HG02763 (cell line): Measurements from ENCODE around the gene PKIG.
"Not testable (repeated sequence)": the region's sequence is repeated elsewhere in the genome, so short reads cannot be mapped to it uniquely, and the experiment has no call there.

Experiments
- ATAC-seq: cut with Tn5 transposase; IDR thresholded peaks from one replicate; pipeline ENCODE4 v1.9.1; 2021; ENCODE audit warnings: mild to moderate bottlenecking, moderate library complexity; ENCODE audit not compliant: unreplicated experiment

Gene PKIG

DNA sequence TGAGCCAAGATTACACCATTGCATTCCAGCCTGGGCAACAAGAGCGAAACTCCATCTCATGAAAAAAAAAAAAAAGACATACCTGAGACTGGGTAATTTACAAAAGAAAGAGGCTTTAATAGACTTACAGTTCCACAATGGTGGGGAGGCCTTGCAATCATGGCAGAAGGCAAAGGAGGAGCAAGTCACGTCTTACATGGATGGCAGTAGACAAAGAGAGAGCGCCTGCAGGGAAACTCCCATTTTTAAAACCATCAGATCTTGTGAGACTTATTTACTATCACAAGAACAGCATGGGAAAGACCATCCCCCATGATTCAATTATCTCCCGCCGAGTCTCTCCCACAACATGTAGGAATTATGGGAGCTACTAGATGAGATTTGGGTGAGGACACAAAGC, 71.8 kb downstream of the PKIG start:
- not testable (repeated sequence) for ATAC-seq

GRCh38 chr20:44656448-44656847, 74.1 kb downstream of the PKIG start:
- ATAC-seq: no peak

DNA sequence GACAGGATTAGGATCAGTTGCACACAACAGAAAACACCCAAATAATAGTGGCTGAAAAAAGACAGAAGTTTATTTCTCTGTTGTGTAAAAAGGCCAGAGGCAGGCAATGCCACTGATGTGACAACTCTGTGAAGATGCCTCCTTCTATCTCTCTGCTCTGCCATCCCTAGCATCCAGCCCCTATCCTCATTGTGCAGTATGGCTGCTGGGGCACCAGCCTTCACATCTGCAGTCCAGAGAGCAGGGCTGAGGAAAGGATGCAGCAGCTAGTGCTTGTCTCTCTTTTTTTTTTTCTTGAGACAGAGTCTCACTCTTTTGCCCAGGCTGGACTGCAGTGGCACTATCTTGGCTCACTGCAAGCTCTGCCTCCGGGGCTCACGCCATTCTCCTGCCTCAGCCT, 75.5 kb downstream of the PKIG start:
- no peak for ATAC-seq

DNA sequence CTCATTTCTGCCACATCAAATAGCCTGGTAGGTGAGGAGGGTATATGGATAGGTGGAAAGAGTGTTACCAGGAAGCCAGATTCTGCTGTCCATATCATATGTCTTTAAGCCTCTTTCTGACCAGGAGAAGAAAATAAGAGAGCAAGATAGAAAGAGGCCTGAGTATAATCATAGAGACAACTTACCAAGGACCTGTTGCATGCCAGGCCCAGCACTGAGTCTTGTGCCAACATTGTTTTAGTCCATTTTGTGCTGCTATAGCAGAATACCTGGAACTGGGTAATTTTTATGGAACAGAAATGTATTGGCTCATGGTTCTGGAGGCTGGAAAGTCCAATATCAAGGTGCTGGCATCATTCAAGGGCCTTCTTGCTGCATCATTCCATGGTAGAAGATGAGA, 76.4 kb downstream of the PKIG start:
- ATAC-seq: no peak

GRCh38 chr20:44659931-44660330, 77.6 kb downstream of the PKIG start:
- no peak for ATAC-seq

DNA sequence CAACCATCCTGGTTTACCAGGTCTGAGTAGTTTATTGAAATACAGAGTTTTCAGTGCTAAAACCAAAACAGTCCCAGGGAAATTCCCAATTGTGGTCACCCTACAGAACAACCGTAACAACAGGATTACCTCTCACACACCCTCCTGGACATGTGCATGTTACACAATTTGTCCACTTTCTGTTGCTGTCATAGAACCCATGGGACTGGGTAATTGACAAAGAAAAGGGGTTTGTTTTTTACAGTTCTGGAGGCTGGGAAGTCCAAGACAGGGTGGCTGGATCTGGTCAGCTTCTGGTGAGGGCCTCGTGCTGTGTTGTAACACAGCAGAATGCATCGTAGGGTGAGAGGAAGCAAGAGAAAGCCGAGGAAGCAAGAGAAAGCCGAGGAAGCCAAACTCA, 78.2 kb downstream of the PKIG start:
- no peak for ATAC-seq

GRCh38 chr20:44662261-44662660, 79.9 kb downstream of the PKIG start:
- no peak for ATAC-seq

- no peak for ATAC-seq
Observed at GRCh38 chr20:44664131-44664530, 81.8 kb downstream of the PKIG start.

- ATAC-seq: no peak
Observed at GRCh38 chr20:44666066-44666465, 83.7 kb downstream of the PKIG start.
